Measurements from ENCODE around the gene MLN. TPM values are rescaled to one million over a fixed set of nuclear protein-coding genes. Genes with fewer than 3 reads are reported as not detected.

The MLN gene
- total and polyA plus RNA-seq, 2 donors (not counting 1 experiment from before 2014, with no cell fraction given) = not detected

GRCh38 chr6:33746651-33747100 lies 57.1 kb downstream of the MLN start, which contains the start of gene IP6K3:
Gene IP6K3, minus strand, starts transcription at chr6:33746905. Its CDS starts 11,429 bp downstream, at chr6:33735476.
- H3K4me3 Mint-ChIP-seq = no peak within 1 kb of the TSS

More at GRCh38 chr6:33746651-33747100, 57.1 kb downstream of the MLN start, which contains the start of gene IP6K3:
- Histone ChIP-seq H3K36me3 (replicated peaks in 1 of 2; ENCODE audit: control extremely low read depth in 1 of 2, control insufficient read depth in 1 of 2, extremely low read depth in 1 of 2, insufficient read depth in 2 of 2, low read length in 1 of 2) (no peaks in the 10 kb centered on the region), H3K27me3 (replicated peaks in 1 of 4; ENCODE audit: control extremely low read depth in 1 of 4, control insufficient read depth in 3 of 4, insufficient read depth in 4 of 4, low read length in 3 of 4) (peaks cover 0 to 9% (median under 1%) of the 10 kb centered on the region in 4 experiments), H3K9me3 (ENCODE audit: control extremely low read depth in 1 of 3, control insufficient read depth in 2 of 3, insufficient read depth in 1 of 3, low read length in 2 of 3) (no peaks in the 10 kb centered on the region), H3K4me1 (ENCODE audit: control insufficient read depth in 2 of 2, insufficient read depth in 2 of 2, low read length in 2 of 2) (peaks cover 0 to 3% of the 10 kb centered on the region in 2 donors), H3K4me3 (ENCODE audit: control extremely low read depth in 1 of 5, extremely low read depth in 1 of 5, insufficient read depth in 1 of 5, low read depth in 2 of 5, low read length in 4 of 5) (no peak within 1 kb of the TSS), H3K27ac (ENCODE audit: low read length in 2 of 2) (no peak within 1 kb of the TSS), H2AFZ (ENCODE audit: insufficient read depth, low read depth, low read length, poor library complexity, severe bottlenecking) (no peak within 1 kb of the TSS), H3K79me2 (ENCODE audit: control insufficient read depth, insufficient read depth, low read length) (no peaks in the 10 kb centered on the region), H4K20me1 (ENCODE audit: control insufficient read depth, insufficient read depth, low read length, poor library complexity, severe bottlenecking) (no peaks in the 10 kb centered on the region), H3K9ac (ENCODE audit: low read length) (no peak within 1 kb of the TSS), H3K4me2 (replicated peaks; ENCODE audit: low read depth, low read length, poor library complexity, severe bottlenecking) (no peak within 1 kb of the TSS)
- Mint-ChIP-seq H3K4me1 (peaks cover 3% of the 10 kb centered on the region), H3K9me3 (ENCODE audit: insufficient read depth) (no peaks in the 10 kb centered on the region), H3K27me3 (peaks cover 33% of the 10 kb centered on the region), H3K27ac (no peak within 1 kb of the TSS)
- DNase-seq (no peak), ATAC-seq (ENCODE audit: low read depth) (no peak)
- 79% methylated on average over 10 of the region's 10 CpGs for WGBS (ENCODE audit: insufficient coverage)
- POLR2A ChIA-PET = interaction anchor here (0.7 kb wide), 1 partner anchor 17 kb away, joined by 4 read pairs; no protein-coding TSS in a partner anchor
- intact Hi-C loops (cut with micrococcal nuclease) = no loop called here
- TF ChIP-seq CTCF (IDR thresholded peaks at IDR 0.05) (no peak), EZH2 (IDR thresholded peaks at IDR 0.05; ENCODE audit: borderline replicate concordance, insufficient read depth, low read depth, low read length, poor library complexity, severe bottlenecking) (no peak)
- CTCF ChIA-PET = interaction anchor here (0.9 to 3.9 kb wide), 5 partner anchors 21 to 117 kb away, joined by 3 to 13 read pairs (median 4); partner anchors contain the start of gene UQCC2

All from B cell (primary cell).